OCI-LY7 (cell line): ENCODE measurements around the gene SCD. TPM values are rescaled to one million over a fixed set of nuclear protein-coding genes. Genes with fewer than 3 reads are reported as not detected.
A peak's percentile ranks its signal among the peaks of the same experiment; 100 is the strongest.

Source experiments
- BruUV-seq: library from RNA; stranded (reverse); fragments of 400-500 nt; replicated peaks from 2 replicates; lab custom pipeline; 2021; lab: Mats Ljungman, UMichigan
- CTCF ChIA-PET: fragments of 300-600 bp; sonication (Branson Sonifier 250); formaldehyde crosslinking; loops from one replicate; lab custom pipeline; 2022; ENCODE audit warnings: antibody characterized with exemption; ENCODE audit not compliant: unreplicated experiment; lab: Charles Lee
- POLR2A ChIA-PET: fragments of 300-600 bp; sonication (Branson Sonifier 250); formaldehyde crosslinking; loops from one replicate; lab custom pipeline; 2022; ENCODE audit warnings: antibody characterized with exemption; lab: Charles Lee
- DNase-seq: peaks from one replicate; pipeline ENCODE4 v3.0.0-alpha.2; 2015; ENCODE audit warnings: low spot score
- H2AFZ ChIP-seq: fragments of 200-600 bp; sonication (generic), shearing (Covaris generic); 2 replicates; pipeline ENCODE4 v1.6.1; 2014; ENCODE audit warnings: mild to moderate bottlenecking, antibody characterized with exemption, low read length, moderate library complexity
- H3K27ac ChIP-seq: fragments of 200-600 bp; sonication (generic); 2 replicates; pipeline ENCODE4 v1.5.1; 2014; ENCODE audit warnings: mixed run types, low read depth, mild to moderate bottlenecking, moderate library complexity, low read length, inconsistent platforms; ENCODE audit not compliant: poor library complexity, severe bottlenecking
- H3K36me3 ChIP-seq: fragments of 200-600 bp; sonication (generic); 2 replicates; pipeline ENCODE4 v1.6.1; 2014; ENCODE audit warnings: mild to moderate bottlenecking, antibody characterized with exemption, low read length, moderate library complexity, mixed read lengths; ENCODE audit not compliant: insufficient read depth
- H3K4me1 ChIP-seq: fragments of 200-600 bp; sonication (generic); 2 replicates; pipeline ENCODE4 v1.5.1; 2014; ENCODE audit warnings: mild to moderate bottlenecking, low read length; ENCODE audit not compliant: insufficient read depth, poor library complexity, severe bottlenecking
- H3K4me2 ChIP-seq: fragments of 200-600 bp; sonication (generic); 2 replicates; pipeline ENCODE4 v1.6.1; 2014; ENCODE audit warnings: mild to moderate bottlenecking, low read length
- H3K4me3 ChIP-seq: fragments of 200-600 bp; sonication (generic); 2 replicates; pipeline ENCODE4 v1.5.1; 2014; ENCODE audit warnings: mild to moderate bottlenecking, low read depth, low read length; ENCODE audit not compliant: poor library complexity, severe bottlenecking
- H3K79me2 ChIP-seq: fragments of 200-600 bp; sonication (generic); 2 replicates; pipeline ENCODE4 v1.6.1; 2016; ENCODE audit warnings: low read depth, mild to moderate bottlenecking, low read length, moderate library complexity, mixed read lengths; ENCODE audit not compliant: insufficient read depth
- H3K9me2 ChIP-seq: fragments of 200-600 bp; sonication (generic); 2 replicates; pipeline ENCODE4 v1.6.1; 2016; ENCODE audit warnings: mild to moderate bottlenecking, low read length, mixed read lengths; ENCODE audit not compliant: insufficient read depth
- H3K9me3 ChIP-seq: fragments of 200-600 bp; sonication (generic); 2 replicates; pipeline ENCODE4 v1.6.1; 2014; ENCODE audit warnings: mild to moderate bottlenecking, mixed run types, low read length, mixed read lengths
- H4K20me1 ChIP-seq: fragments of 200-600 bp; sonication (generic); 2 replicates; pipeline ENCODE4 v1.6.1; 2014; ENCODE audit warnings: mild to moderate bottlenecking, antibody characterized with exemption, low read length, moderate library complexity, mixed read lengths; ENCODE audit not compliant: insufficient read depth
- EZH2phosphoT487 ChIP-seq: fragments of 200-600 bp; sonication (generic); IDR thresholded peaks from 2 replicates; pipeline ENCODE4 v1.6.1; 2018; ENCODE audit warnings: low read depth, borderline replicate concordance, mild to moderate bottlenecking, mixed run types, antibody characterized with exemption, low read length, moderate library complexity, mixed read lengths
- intact Hi-C: fragments of 100-400 bp; cut with micrococcal nuclease; formaldehyde crosslinking; loops from one replicate; pipeline ENCODE4 v1.10.0; 2022; ENCODE audit not compliant: unreplicated experiment
- total RNA-seq, 2 experiments: library from RNA; depleted of rRNA in 1 of 2; stranded (reverse); fragments of >200 nt in 1 of 2; shearing (Covaris generic) in 1 of 2; gene quantifications; 2 replicates each; pipeline ENCODE4 v1.2.3, GENCODE V29; 2014 to 2022
- TF ChIP-seq, protein P1 (sequence below): fragments of 200-600 bp; sonication (generic); conservative IDR thresholded peaks from 2 replicates; pipeline ENCODE4 v1.5.1; 2014; ENCODE audit warnings: mild to moderate bottlenecking, antibody characterized with exemption, low read length, moderate library complexity, mixed read lengths

Gene SCD
- total RNA-seq, 2 experiments from 2014 or later: 76.8 to 327 TPM

DNA sequence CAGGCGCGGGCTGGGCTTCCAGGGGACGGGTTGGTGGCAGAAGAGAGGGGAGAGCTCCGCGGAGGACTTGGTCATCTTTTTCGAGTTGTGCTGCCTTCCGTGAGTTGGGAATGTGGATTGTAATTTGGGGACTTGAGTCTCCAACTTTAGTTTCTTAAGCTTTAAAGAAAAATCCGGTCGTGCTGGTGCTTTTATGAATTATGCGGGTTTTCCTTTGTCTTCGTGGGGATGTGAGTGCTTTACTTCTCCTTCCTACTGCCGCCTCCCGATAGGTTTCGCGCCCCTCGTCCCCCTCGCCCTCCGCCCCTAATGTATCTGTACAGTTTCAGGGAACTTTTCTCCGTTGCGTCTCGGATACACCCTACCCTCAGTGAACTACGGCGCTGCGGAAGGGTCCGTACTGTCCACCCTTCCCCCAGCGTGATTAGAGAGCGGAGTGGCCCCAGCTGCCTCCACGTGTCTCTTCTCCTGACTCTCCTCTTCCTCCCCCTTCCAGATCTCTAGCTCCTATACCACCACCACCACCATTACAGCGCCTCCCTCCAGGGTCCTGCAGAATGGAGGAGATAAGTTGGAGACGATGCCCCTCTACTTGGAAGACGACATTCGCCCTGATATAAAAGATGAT is 649 bp downstream of the SCD start:
- DNase-seq: peak; percentile 25
- Histone ChIP-seq H3K36me3 (peaks cover 54% of the 10 kb centered on the region), H3K79me2 (peaks cover 55% of the 10 kb centered on the region), H3K4me3 (peak overlapping the region; percentile 95), H2AFZ (no peak overlapping the region), H3K4me1 (peaks cover 55% of the 10 kb centered on the region), H3K27ac (peak overlapping the region; percentile 64), H3K9me2 (no peaks in the 10 kb centered on the region), H3K9me3 (no peaks in the 10 kb centered on the region), H4K20me1 (peaks cover 32% of the 10 kb centered on the region), H3K4me2 (peak overlapping the region; percentile 88)
- intact Hi-C loops: loop anchor here (1.0 to 2.0 kb wide), 3 partner anchors 24 to 187 kb away; partner anchors contain the start of gene HIF1AN
- ChIA-PET CTCF (interaction anchor here (0.5 kb wide), 2 partner anchors 9 to 26 kb away, joined by 3 to 4 read pairs; no protein-coding TSS in a partner anchor), POLR2A (interaction anchor here (0.5 to 8.5 kb wide), 6 partner anchors 17 to 327 kb away, joined by 3 to 88 read pairs (median 55); no protein-coding TSS in a partner anchor)
- TF ChIP-seq, protein P1, sequence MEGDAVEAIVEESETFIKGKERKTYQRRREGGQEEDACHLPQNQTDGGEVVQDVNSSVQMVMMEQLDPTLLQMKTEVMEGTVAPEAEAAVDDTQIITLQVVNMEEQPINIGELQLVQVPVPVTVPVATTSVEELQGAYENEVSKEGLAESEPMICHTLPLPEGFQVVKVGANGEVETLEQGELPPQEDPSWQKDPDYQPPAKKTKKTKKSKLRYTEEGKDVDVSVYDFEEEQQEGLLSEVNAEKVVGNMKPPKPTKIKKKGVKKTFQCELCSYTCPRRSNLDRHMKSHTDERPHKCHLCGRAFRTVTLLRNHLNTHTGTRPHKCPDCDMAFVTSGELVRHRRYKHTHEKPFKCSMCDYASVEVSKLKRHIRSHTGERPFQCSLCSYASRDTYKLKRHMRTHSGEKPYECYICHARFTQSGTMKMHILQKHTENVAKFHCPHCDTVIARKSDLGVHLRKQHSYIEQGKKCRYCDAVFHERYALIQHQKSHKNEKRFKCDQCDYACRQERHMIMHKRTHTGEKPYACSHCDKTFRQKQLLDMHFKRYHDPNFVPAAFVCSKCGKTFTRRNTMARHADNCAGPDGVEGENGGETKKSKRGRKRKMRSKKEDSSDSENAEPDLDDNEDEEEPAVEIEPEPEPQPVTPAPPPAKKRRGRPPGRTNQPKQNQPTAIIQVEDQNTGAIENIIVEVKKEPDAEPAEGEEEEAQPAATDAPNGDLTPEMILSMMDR: 0 out of 2 replicates have a peak, but pooled peaks have one; percentile 17
- no peak for TF ChIP-seq EZH2phosphoT487
- BruUV-seq: TSS peak; percentile 68

DNA sequence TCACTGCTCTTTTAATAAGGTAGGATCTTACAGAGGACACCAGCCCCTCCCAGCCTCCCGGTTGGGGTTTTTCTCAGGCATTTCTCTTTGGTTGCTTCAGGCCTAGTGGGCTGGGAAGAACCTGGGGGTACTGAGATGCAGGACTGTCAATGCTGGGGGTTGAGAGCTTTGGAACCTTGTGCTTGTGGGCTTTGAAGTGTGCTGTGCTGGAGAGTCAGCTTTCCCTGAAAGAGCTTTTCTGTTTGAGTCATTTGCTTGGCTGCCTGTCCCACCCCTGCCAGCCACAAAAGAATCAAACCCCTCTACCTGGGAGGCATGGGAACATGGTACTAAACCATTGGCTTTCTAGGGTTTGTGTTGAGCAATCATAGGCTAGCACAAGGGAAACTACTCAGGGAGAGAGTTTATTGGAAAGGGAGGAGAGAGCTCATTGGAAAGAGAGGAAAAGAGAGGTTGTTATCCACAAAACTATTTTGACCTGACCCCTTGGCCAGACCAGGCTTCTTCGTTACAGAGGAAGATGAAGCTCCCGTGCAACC is 1.4 kb downstream of the SCD start:
- Histone ChIP-seq H2AFZ (no peak overlapping the region), H3K79me2 (peaks cover 60% of the 10 kb centered on the region), H3K36me3 (peaks cover 62% of the 10 kb centered on the region), H3K27ac (peak overlapping the region; percentile 64), H3K4me2 (peak overlapping the region; percentile 88), H3K9me3 (no peaks in the 10 kb centered on the region), H4K20me1 (peaks cover 32% of the 10 kb centered on the region), H3K4me1 (peaks cover 55% of the 10 kb centered on the region), H3K4me3 (peak overlapping the region; percentile 95), H3K9me2 (no peaks in the 10 kb centered on the region)
- ChIA-PET POLR2A (interaction anchor here (1.0 to 8.5 kb wide), 8 partner anchors 9 to 30 kb away, joined by 3 to 88 read pairs (median 34); no protein-coding TSS in a partner anchor), CTCF (interaction anchor here (1.0 kb wide), 1 partner anchor 25 kb away, joined by 4 read pairs; no protein-coding TSS in a partner anchor)
- DNase-seq: no peak
- intact Hi-C loops: no loop called here
- no TSS peak for BruUV-seq
- no peak for TF ChIP-seq EZH2phosphoT487
- TF ChIP-seq, protein P1: no peak
